ENCODE data around the gene ARHGEF4. TPM values are rescaled to one million over a fixed set of nuclear protein-coding genes. Genes with fewer than 3 reads are reported as not detected.

The ARHGEF4 gene
- total and polyA plus RNA-seq, 10 of the 15 experiments (the other 5 are each of a cell fraction or from before 2014, with no cell fraction given), result 0.02 to 0.24 (median 0.16) TPM; not detected in 6

DNA sequence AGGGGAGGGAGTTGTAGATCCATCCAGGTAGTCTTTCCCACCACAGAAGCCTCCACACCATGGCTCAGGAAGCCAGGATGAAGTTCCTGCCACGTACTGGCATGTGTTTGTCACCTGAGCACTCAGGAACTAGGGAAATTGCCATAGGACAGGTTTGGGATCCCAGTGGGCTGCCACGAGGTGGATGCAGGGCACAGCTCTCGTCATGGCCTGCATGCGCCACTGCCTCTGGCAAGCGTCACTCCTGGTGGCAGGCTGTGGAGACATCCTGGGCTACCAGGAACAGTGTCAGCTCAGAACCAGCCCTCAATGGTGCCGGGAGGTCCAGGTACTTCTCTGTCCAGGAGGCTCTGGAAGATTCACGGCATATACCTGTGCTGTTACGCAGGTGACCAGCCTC lies 3.8 kb downstream of the ARHGEF4 start:
- Histone ChIP-seq H2AFZ (ENCODE audit: control insufficient read depth, low read depth, low read length) (no peak overlapping the region), H3K9ac (ENCODE audit: control insufficient read depth, insufficient read depth, low read length) (no peak overlapping the region), H3K79me2 (ENCODE audit: control insufficient read depth, insufficient read depth, low read length) (no peaks in the 10 kb centered on the region), H3K27ac (ENCODE audit: control insufficient read depth, insufficient read depth) (no peak overlapping the region), H3K4me3 (no peak overlapping the region), H3K27me3 (replicated peaks in 1 of 2; ENCODE audit: control insufficient read depth in 2 of 2, insufficient read depth in 2 of 2, low read length in 1 of 2) (peaks cover 3% of the 10 kb centered on the region in 2 experiments; a peak in 3 of 4 replicates), H3K4me2 (ENCODE audit: control insufficient read depth, insufficient read depth) (no peak overlapping the region), H3K9me3 (replicated peaks; ENCODE audit: control insufficient read depth, insufficient read depth, low read length) (no peaks in the 10 kb centered on the region), H3K36me3 (ENCODE audit: control insufficient read depth in 2 of 2, insufficient read depth in 2 of 2, low read length in 1 of 2) (no peaks in the 10 kb centered on the region), H3K4me1 (ENCODE audit: control insufficient read depth, insufficient read depth, low read length) (no peaks in the 10 kb centered on the region), H4K20me1 (ENCODE audit: control insufficient read depth, insufficient read depth) (no peaks in the 10 kb centered on the region)
- ATAC-seq, result no peak
- ChIA-PET SMC1A (ENCODE audit: uncharacterized antibody, unreplicated experiment) (no interaction called here), RAD21 (ENCODE audit: unreplicated experiment) (no interaction called here), POLR2A (no interaction called here), CTCF (interaction anchor here (1.0 kb wide), 1 partner anchor 29 kb away, joined by 3 read pairs; no protein-coding TSS in a partner anchor)
- in situ Hi-C loops (cut with MboI), result no loop called here
- WGBS (ENCODE audit: insufficient coverage, insufficient replicate concordance, low lambda C conversion rate, missing lambda C conversion rate), result 49% methylated on average over 8 of the region's 8 CpGs
- no peak for DNase-seq (ENCODE audit: low read depth, low spot score)
- FAIRE-seq, result no peak
- no TSS peak for BruUV-seq (replicated peaks)
- intact Hi-C loops (cut with micrococcal nuclease; ENCODE audit: unreplicated experiment), result no loop called here
- no peak for TF ChIP-seq SMAD5 (IDR thresholded peaks at IDR 0.05; ENCODE audit: low read depth)
- TF ChIP-seq DPF2 (IDR thresholded peaks at IDR 0.05), result no peak
- TF ChIP-seq JUNB (IDR thresholded peaks at IDR 0.05), result no peak
- TF ChIP-seq, protein P1, sequence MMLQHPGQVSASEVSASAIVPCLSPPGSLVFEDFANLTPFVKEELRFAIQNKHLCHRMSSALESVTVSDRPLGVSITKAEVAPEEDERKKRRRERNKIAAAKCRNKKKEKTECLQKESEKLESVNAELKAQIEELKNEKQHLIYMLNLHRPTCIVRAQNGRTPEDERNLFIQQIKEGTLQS (IDR thresholded peaks at IDR 0.05; ENCODE audit: borderline replicate concordance, extremely low read depth, low read depth, low read length), result no peak
- TF ChIP-seq, protein P2, sequence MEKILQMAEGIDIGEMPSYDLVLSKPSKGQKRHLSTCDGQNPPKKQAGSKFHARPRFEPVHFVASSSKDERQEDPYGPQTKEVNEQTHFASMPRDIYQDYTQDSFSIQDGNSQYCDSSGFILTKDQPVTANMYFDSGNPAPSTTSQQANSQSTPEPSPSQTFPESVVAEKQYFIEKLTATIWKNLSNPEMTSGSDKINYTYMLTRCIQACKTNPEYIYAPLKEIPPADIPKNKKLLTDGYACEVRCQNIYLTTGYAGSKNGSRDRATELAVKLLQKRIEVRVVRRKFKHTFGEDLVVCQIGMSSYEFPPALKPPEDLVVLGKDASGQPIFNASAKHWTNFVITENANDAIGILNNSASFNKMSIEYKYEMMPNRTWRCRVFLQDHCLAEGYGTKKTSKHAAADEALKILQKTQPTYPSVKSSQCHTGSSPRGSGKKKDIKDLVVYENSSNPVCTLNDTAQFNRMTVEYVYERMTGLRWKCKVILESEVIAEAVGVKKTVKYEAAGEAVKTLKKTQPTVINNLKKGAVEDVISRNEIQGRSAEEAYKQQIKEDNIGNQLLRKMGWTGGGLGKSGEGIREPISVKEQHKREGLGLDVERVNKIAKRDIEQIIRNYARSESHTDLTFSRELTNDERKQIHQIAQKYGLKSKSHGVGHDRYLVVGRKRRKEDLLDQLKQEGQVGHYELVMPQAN (conservative IDR thresholded peaks at IDR 0.05), result no peak
- TF ChIP-seq, protein P3, sequence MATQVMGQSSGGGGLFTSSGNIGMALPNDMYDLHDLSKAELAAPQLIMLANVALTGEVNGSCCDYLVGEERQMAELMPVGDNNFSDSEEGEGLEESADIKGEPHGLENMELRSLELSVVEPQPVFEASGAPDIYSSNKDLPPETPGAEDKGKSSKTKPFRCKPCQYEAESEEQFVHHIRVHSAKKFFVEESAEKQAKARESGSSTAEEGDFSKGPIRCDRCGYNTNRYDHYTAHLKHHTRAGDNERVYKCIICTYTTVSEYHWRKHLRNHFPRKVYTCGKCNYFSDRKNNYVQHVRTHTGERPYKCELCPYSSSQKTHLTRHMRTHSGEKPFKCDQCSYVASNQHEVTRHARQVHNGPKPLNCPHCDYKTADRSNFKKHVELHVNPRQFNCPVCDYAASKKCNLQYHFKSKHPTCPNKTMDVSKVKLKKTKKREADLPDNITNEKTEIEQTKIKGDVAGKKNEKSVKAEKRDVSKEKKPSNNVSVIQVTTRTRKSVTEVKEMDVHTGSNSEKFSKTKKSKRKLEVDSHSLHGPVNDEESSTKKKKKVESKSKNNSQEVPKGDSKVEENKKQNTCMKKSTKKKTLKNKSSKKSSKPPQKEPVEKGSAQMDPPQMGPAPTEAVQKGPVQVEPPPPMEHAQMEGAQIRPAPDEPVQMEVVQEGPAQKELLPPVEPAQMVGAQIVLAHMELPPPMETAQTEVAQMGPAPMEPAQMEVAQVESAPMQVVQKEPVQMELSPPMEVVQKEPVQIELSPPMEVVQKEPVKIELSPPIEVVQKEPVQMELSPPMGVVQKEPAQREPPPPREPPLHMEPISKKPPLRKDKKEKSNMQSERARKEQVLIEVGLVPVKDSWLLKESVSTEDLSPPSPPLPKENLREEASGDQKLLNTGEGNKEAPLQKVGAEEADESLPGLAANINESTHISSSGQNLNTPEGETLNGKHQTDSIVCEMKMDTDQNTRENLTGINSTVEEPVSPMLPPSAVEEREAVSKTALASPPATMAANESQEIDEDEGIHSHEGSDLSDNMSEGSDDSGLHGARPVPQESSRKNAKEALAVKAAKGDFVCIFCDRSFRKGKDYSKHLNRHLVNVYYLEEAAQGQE (IDR thresholded peaks at IDR 0.05; ENCODE audit: low read depth, low read length), result no peak
- no peak for TF ChIP-seq CREB1 (IDR thresholded peaks at IDR 0.05; ENCODE audit: low read depth)
- TF ChIP-seq ZNF622 (IDR thresholded peaks at IDR 0.05), result no peak
- no peak for TF ChIP-seq POLR2A (IDR thresholded peaks at IDR 0.05; ENCODE audit: low read depth, low read length)
- TF ChIP-seq, protein P4, sequence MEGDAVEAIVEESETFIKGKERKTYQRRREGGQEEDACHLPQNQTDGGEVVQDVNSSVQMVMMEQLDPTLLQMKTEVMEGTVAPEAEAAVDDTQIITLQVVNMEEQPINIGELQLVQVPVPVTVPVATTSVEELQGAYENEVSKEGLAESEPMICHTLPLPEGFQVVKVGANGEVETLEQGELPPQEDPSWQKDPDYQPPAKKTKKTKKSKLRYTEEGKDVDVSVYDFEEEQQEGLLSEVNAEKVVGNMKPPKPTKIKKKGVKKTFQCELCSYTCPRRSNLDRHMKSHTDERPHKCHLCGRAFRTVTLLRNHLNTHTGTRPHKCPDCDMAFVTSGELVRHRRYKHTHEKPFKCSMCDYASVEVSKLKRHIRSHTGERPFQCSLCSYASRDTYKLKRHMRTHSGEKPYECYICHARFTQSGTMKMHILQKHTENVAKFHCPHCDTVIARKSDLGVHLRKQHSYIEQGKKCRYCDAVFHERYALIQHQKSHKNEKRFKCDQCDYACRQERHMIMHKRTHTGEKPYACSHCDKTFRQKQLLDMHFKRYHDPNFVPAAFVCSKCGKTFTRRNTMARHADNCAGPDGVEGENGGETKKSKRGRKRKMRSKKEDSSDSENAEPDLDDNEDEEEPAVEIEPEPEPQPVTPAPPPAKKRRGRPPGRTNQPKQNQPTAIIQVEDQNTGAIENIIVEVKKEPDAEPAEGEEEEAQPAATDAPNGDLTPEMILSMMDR (IDR thresholded peaks at IDR 0.05 in 2 of 3, conservative IDR thresholded peaks at IDR 0.05 in 1 of 3; ENCODE audit: control insufficient read depth in 2 of 3, extremely low read depth in 1 of 3, insufficient read depth in 1 of 3, low read depth in 3 of 3, low read length in 3 of 3), result no peak
- TF ChIP-seq, protein P5, sequence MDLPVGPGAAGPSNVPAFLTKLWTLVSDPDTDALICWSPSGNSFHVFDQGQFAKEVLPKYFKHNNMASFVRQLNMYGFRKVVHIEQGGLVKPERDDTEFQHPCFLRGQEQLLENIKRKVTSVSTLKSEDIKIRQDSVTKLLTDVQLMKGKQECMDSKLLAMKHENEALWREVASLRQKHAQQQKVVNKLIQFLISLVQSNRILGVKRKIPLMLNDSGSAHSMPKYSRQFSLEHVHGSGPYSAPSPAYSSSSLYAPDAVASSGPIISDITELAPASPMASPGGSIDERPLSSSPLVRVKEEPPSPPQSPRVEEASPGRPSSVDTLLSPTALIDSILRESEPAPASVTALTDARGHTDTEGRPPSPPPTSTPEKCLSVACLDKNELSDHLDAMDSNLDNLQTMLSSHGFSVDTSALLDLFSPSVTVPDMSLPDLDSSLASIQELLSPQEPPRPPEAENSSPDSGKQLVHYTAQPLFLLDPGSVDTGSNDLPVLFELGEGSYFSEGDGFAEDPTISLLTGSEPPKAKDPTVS (IDR thresholded peaks at IDR 0.05; ENCODE audit: low read depth, low read length), result no peak
- no peak for TF ChIP-seq SUPT20H (IDR thresholded peaks at IDR 0.05; ENCODE audit: borderline replicate concordance, control insufficient read depth, low read depth, low read length)
